ENCODE data around the gene KRTAP10-4. TPM values are rescaled to one million over a fixed set of nuclear protein-coding genes. Genes with fewer than 3 reads are reported as not detected.

KRTAP10-4 gene
- total RNA-seq, 1 donor from 2014 or later = not detected

GRCh38 chr21:44533891-44534627, 39.5 kb upstream of the KRTAP10-4 start:
- DNase-seq (ENCODE audit: low read depth) (no peak), FAIRE-seq (no peak)
- Histone ChIP-seq H3K4me3 (ENCODE audit: low read depth, low read length) (no peak overlapping the region), H3K27me3 (ENCODE audit: control insufficient read depth, insufficient read depth, low read length) (no peaks in the 10 kb centered on the region), H3K36me3 (ENCODE audit: control insufficient read depth, insufficient read depth, low read length) (no peaks in the 10 kb centered on the region)
- TF ChIP-seq, protein P1, sequence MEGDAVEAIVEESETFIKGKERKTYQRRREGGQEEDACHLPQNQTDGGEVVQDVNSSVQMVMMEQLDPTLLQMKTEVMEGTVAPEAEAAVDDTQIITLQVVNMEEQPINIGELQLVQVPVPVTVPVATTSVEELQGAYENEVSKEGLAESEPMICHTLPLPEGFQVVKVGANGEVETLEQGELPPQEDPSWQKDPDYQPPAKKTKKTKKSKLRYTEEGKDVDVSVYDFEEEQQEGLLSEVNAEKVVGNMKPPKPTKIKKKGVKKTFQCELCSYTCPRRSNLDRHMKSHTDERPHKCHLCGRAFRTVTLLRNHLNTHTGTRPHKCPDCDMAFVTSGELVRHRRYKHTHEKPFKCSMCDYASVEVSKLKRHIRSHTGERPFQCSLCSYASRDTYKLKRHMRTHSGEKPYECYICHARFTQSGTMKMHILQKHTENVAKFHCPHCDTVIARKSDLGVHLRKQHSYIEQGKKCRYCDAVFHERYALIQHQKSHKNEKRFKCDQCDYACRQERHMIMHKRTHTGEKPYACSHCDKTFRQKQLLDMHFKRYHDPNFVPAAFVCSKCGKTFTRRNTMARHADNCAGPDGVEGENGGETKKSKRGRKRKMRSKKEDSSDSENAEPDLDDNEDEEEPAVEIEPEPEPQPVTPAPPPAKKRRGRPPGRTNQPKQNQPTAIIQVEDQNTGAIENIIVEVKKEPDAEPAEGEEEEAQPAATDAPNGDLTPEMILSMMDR (IDR thresholded peaks at IDR 0.05; ENCODE audit: insufficient read depth, low read length, severe bottlenecking) = no peak

DNA sequence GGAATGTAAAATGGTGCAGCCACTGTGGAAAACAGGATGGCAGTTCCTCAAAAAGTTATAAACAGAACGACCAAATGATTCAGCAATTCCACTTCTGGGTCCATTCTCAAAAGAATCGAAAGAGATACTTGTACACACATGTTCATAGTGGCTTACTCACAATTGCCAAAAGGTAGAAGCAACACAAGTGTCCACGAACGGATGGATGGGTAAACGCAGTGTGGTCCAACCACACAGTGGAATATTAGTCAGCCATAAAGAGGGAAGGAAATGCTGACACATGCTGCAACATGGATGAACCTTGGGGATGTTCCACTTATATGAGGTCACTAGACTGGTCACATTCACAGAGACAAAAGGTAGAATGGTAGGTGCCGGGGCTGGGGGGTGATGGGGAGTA, 38.8 kb upstream of the KRTAP10-4 start:
- FAIRE-seq = no peak
- Histone ChIP-seq H3K27me3 (ENCODE audit: control insufficient read depth, insufficient read depth, low read length) (no peaks in the 10 kb centered on the region), H3K36me3 (ENCODE audit: control insufficient read depth, insufficient read depth, low read length) (no peaks in the 10 kb centered on the region), H3K4me3 (ENCODE audit: low read depth, low read length) (no peak overlapping the region)
- TF ChIP-seq, protein P1 (IDR thresholded peaks at IDR 0.05; ENCODE audit: insufficient read depth, low read length, severe bottlenecking) = no peak
- no peak for DNase-seq (ENCODE audit: low read depth)

DNA sequence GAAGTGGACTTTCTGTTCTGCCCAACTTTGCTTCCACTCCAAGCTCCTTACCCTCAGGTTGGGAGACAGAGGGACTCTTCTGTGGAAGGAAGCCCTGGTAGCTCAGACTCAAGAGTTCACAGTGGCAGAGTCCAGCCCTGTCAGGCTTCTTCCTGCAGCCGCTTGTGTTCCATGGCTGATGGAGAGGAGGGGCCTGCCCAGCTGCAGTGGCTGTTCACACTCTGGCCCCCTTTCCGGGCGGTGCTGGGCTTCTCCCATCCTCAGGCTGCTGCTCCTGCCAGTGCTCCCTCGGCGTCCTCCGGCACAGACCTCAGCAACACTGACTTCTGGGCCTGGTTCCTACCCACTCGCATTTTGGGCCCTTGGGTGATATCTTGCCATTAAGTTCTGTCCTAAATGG, 37.6 kb upstream of the KRTAP10-4 start:
- no peak for DNase-seq (ENCODE audit: low read depth)
- FAIRE-seq = no peak
- no peaks in the 10 kb centered on the region for H3K36me3 ChIP-seq (ENCODE audit: control insufficient read depth, insufficient read depth, low read length)
- no peaks in the 10 kb centered on the region for H3K27me3 ChIP-seq (ENCODE audit: control insufficient read depth, insufficient read depth, low read length)
- no peak overlapping the region for H3K4me3 ChIP-seq (ENCODE audit: low read depth, low read length)
- TF ChIP-seq, protein P1 (IDR thresholded peaks at IDR 0.05; ENCODE audit: insufficient read depth, low read length, severe bottlenecking) = no peak

DNA sequence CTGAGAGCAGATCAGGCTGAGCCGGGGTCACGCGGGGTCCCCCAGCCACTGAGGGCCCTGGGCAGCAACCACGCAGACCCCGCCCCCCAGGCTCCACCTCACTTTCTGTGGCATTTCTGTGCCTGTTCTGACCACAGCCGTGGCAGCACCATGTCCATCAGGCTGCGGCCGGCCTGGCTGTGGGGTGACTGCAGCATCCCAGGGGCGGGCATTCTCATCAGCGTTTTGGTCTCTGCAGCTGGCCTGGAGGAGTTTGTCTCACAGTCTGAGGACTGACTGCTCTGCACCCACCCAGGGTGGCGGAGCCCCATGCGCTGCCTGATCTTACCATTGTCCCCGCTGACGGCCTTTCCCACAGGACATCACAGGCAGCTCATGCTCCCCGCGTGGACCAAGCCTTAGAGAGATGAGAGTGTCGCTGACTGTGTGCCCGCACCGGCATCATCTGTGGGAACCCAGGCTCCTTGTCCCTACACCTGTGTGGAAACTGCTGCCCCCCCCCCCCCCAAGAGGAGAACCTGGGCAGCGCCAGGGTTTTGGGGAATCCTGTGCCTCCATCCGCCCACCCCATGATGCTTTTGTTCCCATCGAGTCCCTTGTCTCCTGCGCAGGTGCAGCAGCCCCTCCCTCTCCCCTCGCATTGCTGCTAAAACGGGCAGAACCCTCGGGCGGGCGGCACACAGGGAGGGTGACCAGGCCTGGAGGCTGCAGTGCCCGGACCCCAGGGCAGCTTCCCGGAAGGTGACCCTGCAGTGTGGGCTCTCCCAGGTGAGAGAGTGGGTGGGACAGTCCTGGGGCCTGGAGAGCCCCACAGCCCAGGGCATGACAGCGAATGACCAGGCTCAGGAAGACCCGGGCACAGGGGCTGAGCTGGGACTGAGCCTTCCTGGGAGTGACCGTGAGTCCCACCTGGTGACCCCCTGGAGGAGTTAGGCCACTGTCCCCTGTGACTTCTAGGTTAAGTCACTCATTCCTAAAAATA, 35.3 kb upstream of the KRTAP10-4 start:
- Histone ChIP-seq H3K4me3 (ENCODE audit: low read depth, low read length) (no peak overlapping the region), H3K36me3 (ENCODE audit: control insufficient read depth, insufficient read depth, low read length) (no peaks in the 10 kb centered on the region), H3K27me3 (ENCODE audit: control insufficient read depth, insufficient read depth, low read length) (no peaks in the 10 kb centered on the region)
- FAIRE-seq (no peak), DNase-seq (ENCODE audit: low read depth) (no peak)
- TF ChIP-seq, protein P1 (IDR thresholded peaks at IDR 0.05; ENCODE audit: insufficient read depth, low read length, severe bottlenecking) = no peak

- TF ChIP-seq, protein P1 (IDR thresholded peaks at IDR 0.05; ENCODE audit: insufficient read depth, low read length, severe bottlenecking) = no peak
- H3K4me3 ChIP-seq (ENCODE audit: low read depth, low read length) = no peak overlapping the region
- DNase-seq (ENCODE audit: low read depth) (no peak), FAIRE-seq (no peak)
- no peaks in the 10 kb centered on the region for H3K36me3 ChIP-seq (ENCODE audit: control insufficient read depth, insufficient read depth, low read length)
- H3K27me3 ChIP-seq (ENCODE audit: control insufficient read depth, insufficient read depth, low read length) = no peaks in the 10 kb centered on the region
Observed at GRCh38 chr21:44539046-44539445, 34.5 kb upstream of the KRTAP10-4 start.

All from bronchial epithelial cell (primary cell).